ENCODE measurements around the gene TCF4. TPM values are rescaled to one million over a fixed set of nuclear protein-coding genes. Genes with fewer than 3 reads are reported as not detected.

TCF4 gene
- total RNA-seq, 1 donor from 2014 or later, result 159 TPM

- no peak for DNase-seq (ENCODE audit: low spot score)
Measured at GRCh38 chr18:55353806-55354205, 234.2 kb downstream of the TCF4 start.

- no peak for DNase-seq (ENCODE audit: low spot score)
Measured at GRCh38 chr18:55353391-55353790, 234.6 kb downstream of the TCF4 start.

GRCh38 chr18:55351980-55352714 lies 235.8 kb downstream of the TCF4 start:
- DNase-seq (ENCODE audit: low spot score), result no peak

- no peak for DNase-seq (ENCODE audit: low spot score)
Measured at GRCh38 chr18:55351241-55351691, 236.7 kb downstream of the TCF4 start.

GRCh38 chr18:55349685-55350084 lies 238.3 kb downstream of the TCF4 start:
- DNase-seq (ENCODE audit: low spot score), result no peak

- DNase-seq (ENCODE audit: low spot score), result no peak
Measured at GRCh38 chr18:55346961-55347740, 240.8 kb downstream of the TCF4 start.

GRCh38 chr18:55346387-55346786 lies 241.6 kb downstream of the TCF4 start:
- DNase-seq (ENCODE audit: low spot score), result no peak

GRCh38 chr18:55345103-55345950 lies 242.7 kb downstream of the TCF4 start:
- DNase-seq (ENCODE audit: low spot score), result no peak

GRCh38 chr18:55343396-55344073 lies 244.5 kb downstream of the TCF4 start:
- no peak for DNase-seq (ENCODE audit: low spot score)

GRCh38 chr18:55340998-55341397 lies 247.0 kb downstream of the TCF4 start:
- DNase-seq (ENCODE audit: low spot score), result no peak

- DNase-seq (ENCODE audit: low spot score), result no peak
Measured at GRCh38 chr18:55339990-55340389, 248.0 kb downstream of the TCF4 start.

GRCh38 chr18:55338978-55339650 lies 248.9 kb downstream of the TCF4 start:
- no peak for DNase-seq (ENCODE audit: low spot score)

GRCh38 chr18:55337908-55338521 lies 250.0 kb downstream of the TCF4 start:
- DNase-seq (ENCODE audit: low spot score), result no peak

- DNase-seq (ENCODE audit: low spot score), result no peak
Measured at GRCh38 chr18:55337138-55337537, 250.9 kb downstream of the TCF4 start.

GRCh38 chr18:55336438-55337100 lies 251.4 kb downstream of the TCF4 start:
- no peak for DNase-seq (ENCODE audit: low spot score)

GRCh38 chr18:55334875-55335274 lies 253.1 kb downstream of the TCF4 start:
- no peak for DNase-seq (ENCODE audit: low spot score)

GRCh38 chr18:55331301-55331700 lies 256.7 kb downstream of the TCF4 start:
- no peak for DNase-seq (ENCODE audit: low spot score)

GRCh38 chr18:55328301-55328700 lies 259.7 kb downstream of the TCF4 start:
- DNase-seq (ENCODE audit: low spot score), result no peak

GRCh38 chr18:55327454-55327853 lies 260.5 kb downstream of the TCF4 start:
- DNase-seq (ENCODE audit: low spot score), result no peak
